Astrocyte of the cerebellum (primary cell): ENCODE results near the gene ARHGAP26.
"Not testable (repeated sequence)": the region's sequence is repeated elsewhere in the genome, so short reads cannot be mapped to it uniquely, and the experiment has no call there.

Source experiments
- DNase-seq: peaks from one replicate; pipeline ENCODE4 v3.0.0-alpha.2; 2011; ENCODE audit warnings: low read depth
- H3K4me3 ChIP-seq: 2 replicates; pipeline ENCODE4 v1.5.1; 2011; ENCODE audit warnings: mild to moderate bottlenecking, low read depth, low read length, moderate library complexity
- CTCF ChIP-seq: IDR thresholded peaks from 2 replicates; pipeline ENCODE4 v1.5.1; 2012; ENCODE audit warnings: low read length, low read depth, moderate library complexity, mild to moderate bottlenecking; ENCODE audit errors: missing control alignments
- in situ Hi-C: cut with HindIII; loops from 2 replicates; pipeline ENCODE4 v1.10.0; 2017; ENCODE audit warnings: low sequenced_read_pairs

ARHGAP26 gene

GRCh38 chr5:143197260-143197656 lies 427.1 kb downstream of the ARHGAP26 start:
- H3K4me3 ChIP-seq: no peak overlapping the region
- DNase-seq: no peak

DNA sequence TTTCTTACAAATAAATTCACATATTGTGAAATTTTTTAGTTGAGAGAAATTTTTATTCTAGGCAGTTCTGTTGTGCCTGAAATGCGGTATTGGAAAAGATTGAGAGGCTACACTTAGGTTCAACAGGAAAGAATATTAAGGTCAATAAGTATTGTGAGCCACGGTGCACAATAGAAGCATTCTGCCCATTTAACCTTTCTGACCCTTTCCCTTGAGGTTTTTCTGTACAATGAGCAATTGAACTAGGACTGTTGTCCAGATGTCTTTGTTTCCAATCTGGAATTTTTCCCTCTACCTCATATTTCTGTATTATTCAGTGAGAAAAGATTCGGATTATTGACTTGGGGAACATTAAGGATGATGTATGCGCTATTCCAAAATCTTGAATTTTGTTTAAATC lies 428.2 kb downstream of the ARHGAP26 start:
- DNase-seq: no peak
- in situ Hi-C loops: no loop called here
- TF ChIP-seq CTCF: no peak
- H3K4me3 ChIP-seq: no peak overlapping the region

More at GRCh38 chr5:143197260-143197656, 427.1 kb downstream of the ARHGAP26 start:
- in situ Hi-C loops: no loop called here
- no peak for TF ChIP-seq CTCF

GRCh38 chr5:143199161-143199560 lies 429.0 kb downstream of the ARHGAP26 start:
- TF ChIP-seq CTCF: no peak
- in situ Hi-C loops: no loop called here
- DNase-seq: no peak
- no peak overlapping the region for H3K4me3 ChIP-seq

DNA sequence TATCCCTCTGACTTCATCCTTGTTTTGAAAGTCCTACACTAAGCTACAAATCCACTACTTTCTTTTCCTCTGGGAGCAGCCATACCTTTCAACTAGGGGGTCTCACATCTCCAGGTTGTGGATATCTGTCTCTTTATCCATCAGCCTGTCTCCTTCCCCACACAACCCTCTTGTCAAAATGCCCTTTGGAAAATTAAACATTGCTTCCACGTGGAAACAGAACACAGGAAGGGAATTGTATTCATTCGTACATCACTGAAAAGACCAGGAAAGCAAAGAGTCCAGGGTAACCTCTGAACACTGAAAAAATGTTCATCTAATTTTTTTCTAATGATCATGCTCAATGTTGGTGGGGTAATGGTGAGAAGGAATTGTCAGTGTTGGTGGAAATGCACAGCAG lies 429.7 kb downstream of the ARHGAP26 start:
- H3K4me3 ChIP-seq: no peak overlapping the region
- no peak for TF ChIP-seq CTCF
- in situ Hi-C loops: no loop called here
- no peak for DNase-seq

GRCh38 chr5:143200781-143201398 lies 430.7 kb downstream of the ARHGAP26 start:
- no peak for TF ChIP-seq CTCF
- in situ Hi-C loops: no loop called here
- no peak for DNase-seq
- H3K4me3 ChIP-seq: no peak overlapping the region

GRCh38 chr5:143201589-143201988 lies 431.4 kb downstream of the ARHGAP26 start:
- in situ Hi-C loops: no loop called here
- TF ChIP-seq CTCF: no peak
- H3K4me3 ChIP-seq: no peak overlapping the region
- DNase-seq: no peak

GRCh38 chr5:143203301-143203956 lies 433.3 kb downstream of the ARHGAP26 start:
- in situ Hi-C loops, DNase-seq, H3K4me3 ChIP-seq: not testable (repeated sequence)
